Measurements from ENCODE around the gene HDAC4. TPM values are rescaled to one million over a fixed set of nuclear protein-coding genes. Genes with fewer than 3 reads are reported as not detected.

HDAC4 gene
- total and polyA plus RNA-seq, 2 donors = 24.4 to 29.5 TPM

DNA sequence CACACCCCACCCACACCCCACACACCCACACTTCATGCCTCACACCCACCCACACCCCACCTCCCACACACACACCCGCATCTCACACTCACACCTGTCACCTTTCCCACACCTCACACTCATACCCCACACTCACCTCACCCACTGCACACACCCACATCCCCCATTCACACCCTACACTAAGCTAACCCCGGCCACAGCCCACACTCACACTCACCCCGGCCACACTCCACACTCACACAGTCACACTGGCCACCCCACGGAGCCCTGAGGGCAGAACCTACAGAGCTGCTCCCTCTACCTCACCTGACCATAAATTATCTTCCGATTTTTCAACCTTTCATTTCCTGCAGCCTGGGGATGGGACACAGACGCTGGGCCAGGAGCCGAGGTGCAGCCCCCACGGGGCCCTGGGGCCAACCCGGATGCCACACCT lies 241.3 kb downstream of the HDAC4 start:
- Histone ChIP-seq H3K27ac (ENCODE audit: low read depth) (no peak overlapping the region), H3K36me3 (ENCODE audit: insufficient read depth) (peaks cover 2% of the 10 kb centered on the region), H3K4me1 (ENCODE audit: insufficient read depth) (no peaks in the 10 kb centered on the region), H3K4me3 (ENCODE audit: low read depth, low read length) (no peak overlapping the region)
- 97% methylated on average over 9 of the region's 9 CpGs for WGBS
- no peak for DNase-seq (ENCODE audit: extremely low spot score)

- no peak overlapping the region for H3K4me3 ChIP-seq (ENCODE audit: low read depth, low read length)
- DNase-seq (ENCODE audit: extremely low spot score) = no peak
- 97% methylated on average over 29 of the region's 29 CpGs for WGBS
- no peak overlapping the region for H3K27ac ChIP-seq (ENCODE audit: low read depth)
- no peaks in the 10 kb centered on the region for H3K4me1 ChIP-seq (ENCODE audit: insufficient read depth)
- peaks cover 3% of the 10 kb centered on the region for H3K36me3 ChIP-seq (ENCODE audit: insufficient read depth)
Observed at GRCh38 chr2:239158641-239159475, 242.0 kb downstream of the HDAC4 start.

DNA sequence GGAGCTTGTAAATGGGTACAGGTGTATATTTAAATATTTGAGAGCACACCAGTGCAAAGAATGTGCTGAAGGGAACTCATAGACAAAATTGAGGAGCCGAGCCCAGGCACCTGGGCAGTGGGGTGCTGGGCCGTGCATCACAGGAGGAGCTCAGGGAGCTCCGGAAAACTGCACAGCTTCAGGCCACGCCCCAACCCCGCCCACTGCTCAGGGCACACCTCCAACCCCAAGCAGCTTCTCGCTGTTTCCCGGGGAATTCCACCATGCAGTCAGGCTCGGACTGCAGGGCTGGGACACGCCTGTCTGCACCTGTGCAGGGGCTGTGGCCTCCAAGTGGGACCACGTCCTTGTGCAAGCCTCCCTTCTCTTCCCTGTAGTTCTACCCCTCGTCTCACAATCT lies 243.0 kb downstream of the HDAC4 start:
- peaks cover 5% of the 10 kb centered on the region for H3K36me3 ChIP-seq (ENCODE audit: insufficient read depth)
- H3K4me1 ChIP-seq (ENCODE audit: insufficient read depth) = no peaks in the 10 kb centered on the region
- 57% methylated on average over 11 of the region's 11 CpGs for WGBS
- no peak overlapping the region for H3K4me3 ChIP-seq (ENCODE audit: low read depth, low read length)
- no peak for DNase-seq (ENCODE audit: extremely low spot score)
- no peak overlapping the region for H3K27ac ChIP-seq (ENCODE audit: low read depth)

DNA sequence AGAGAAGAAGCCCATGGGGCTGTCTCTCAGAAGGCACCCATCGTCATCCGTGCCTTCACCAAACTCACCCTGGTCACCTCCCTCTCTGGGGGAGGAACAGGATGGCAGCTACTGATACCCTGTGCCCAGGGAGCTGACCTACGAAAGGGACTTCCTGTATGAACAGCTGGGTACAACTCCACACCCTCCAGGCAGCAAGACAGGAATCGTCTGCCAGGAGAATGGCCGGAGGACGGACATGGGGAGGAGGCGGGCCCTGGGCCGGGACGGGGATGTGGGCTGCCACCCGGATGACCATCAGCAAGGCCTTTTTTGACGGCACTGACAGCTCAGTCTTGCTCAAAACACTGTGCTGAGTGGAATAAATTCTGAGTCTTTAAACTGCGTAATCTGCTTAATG lies 243.6 kb downstream of the HDAC4 start:
- 75% methylated on average over 12 of the region's 12 CpGs for WGBS
- DNase-seq (ENCODE audit: extremely low spot score) = no peak
- Histone ChIP-seq H3K4me1 (ENCODE audit: insufficient read depth) (no peaks in the 10 kb centered on the region), H3K36me3 (ENCODE audit: insufficient read depth) (peaks cover 5% of the 10 kb centered on the region), H3K27ac (ENCODE audit: low read depth) (no peak overlapping the region), H3K4me3 (ENCODE audit: low read depth, low read length) (no peak overlapping the region)

- no peaks in the 10 kb centered on the region for H3K4me1 ChIP-seq (ENCODE audit: insufficient read depth)
- H3K36me3 ChIP-seq (ENCODE audit: insufficient read depth) = peaks cover 5% of the 10 kb centered on the region
- DNase-seq (ENCODE audit: extremely low spot score) = no peak
- no peak overlapping the region for H3K27ac ChIP-seq (ENCODE audit: low read depth)
- WGBS = 86% methylated on average over 22 of the region's 22 CpGs
- no peak overlapping the region for H3K4me3 ChIP-seq (ENCODE audit: low read depth, low read length)
Observed at GRCh38 chr2:239156516-239157265, 244.1 kb downstream of the HDAC4 start.

DNA sequence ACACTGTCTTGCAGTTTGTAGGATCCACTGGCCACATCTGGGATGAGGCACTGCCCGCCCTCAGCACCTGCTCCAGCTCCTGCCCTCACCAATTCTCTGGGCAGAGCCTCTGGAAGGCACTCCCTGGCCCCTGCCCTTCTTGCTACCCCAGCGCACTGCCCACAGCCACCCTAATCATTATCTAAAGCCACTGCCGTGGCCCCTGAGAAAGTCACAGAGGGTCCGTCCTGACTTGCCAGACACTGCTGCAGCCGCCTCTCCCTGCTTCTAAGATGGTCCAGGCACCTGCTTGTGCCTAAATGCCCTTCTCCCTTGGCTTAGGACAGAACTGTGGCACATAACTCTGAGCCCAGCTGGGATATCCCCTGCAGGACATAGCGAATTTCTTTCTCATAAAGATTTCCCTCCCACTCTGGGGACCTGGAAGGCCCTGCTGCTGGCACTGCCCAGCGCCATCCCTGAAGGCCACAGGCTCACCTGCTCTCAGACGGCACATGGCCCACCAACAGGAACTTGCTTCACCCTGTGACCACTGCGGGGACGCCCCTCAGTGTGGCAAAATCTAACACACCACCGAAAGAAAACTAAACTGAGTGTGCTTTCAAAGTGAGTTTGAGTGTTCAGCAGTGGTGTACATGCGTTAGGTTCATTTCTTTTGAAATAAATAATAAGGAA lies 244.9 kb downstream of the HDAC4 start:
- no peak overlapping the region for H3K27ac ChIP-seq (ENCODE audit: low read depth)
- H3K4me3 ChIP-seq (ENCODE audit: low read depth, low read length) = no peak overlapping the region
- H3K36me3 ChIP-seq (ENCODE audit: insufficient read depth) = peaks cover 5% of the 10 kb centered on the region
- DNase-seq (ENCODE audit: extremely low spot score) = no peak
- H3K4me1 ChIP-seq (ENCODE audit: insufficient read depth) = no peaks in the 10 kb centered on the region
- WGBS = 95% methylated on average over 12 of the region's 12 CpGs

DNA sequence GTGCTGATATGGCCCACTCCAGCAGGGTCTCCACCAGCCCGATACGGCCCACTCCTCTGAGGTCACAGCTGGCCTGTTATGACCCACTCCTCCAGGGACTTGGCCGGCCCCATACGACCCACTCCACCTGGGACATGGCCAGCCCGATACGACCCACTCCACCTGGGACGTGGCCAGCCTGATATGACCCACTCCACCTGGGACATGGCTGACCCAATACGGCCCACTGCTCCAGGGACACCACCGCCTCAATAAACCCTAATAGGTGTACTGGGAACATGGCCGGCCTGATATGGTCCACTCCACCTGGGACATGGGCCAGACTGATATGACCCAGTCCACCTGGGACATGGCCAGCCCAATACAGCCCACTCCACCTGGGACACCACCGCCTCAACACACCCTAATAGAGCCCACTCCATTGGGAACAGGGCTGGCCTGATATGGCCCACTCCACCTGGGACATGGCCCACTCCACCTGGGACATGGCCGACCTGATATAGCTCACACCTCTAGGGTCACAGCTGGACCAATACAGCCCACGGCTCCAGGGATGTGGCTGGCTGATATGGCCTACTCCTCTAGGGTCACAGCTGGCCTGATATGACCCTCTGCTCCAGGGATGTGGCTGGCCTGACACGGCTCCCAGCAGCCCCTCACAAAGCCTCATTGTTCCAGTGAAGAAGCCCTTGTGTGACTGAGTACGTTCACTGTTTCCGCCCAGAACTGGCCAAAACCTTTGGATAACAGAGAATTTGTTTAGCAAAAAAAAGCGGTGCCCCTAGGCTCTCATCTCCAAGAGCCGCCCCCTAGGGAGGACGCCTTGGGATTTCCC lies 245.6 kb downstream of the HDAC4 start:
- Histone ChIP-seq H3K27ac (ENCODE audit: low read depth) (no peak overlapping the region), H3K4me1 (ENCODE audit: insufficient read depth) (no peaks in the 10 kb centered on the region), H3K36me3 (ENCODE audit: insufficient read depth) (peaks cover 4% of the 10 kb centered on the region), H3K4me3 (ENCODE audit: low read depth, low read length) (no peak overlapping the region)
- DNase-seq (ENCODE audit: extremely low spot score) = no peak
- 78% methylated on average over 19 of the region's 19 CpGs for WGBS

GRCh38 chr2:239153806-239154591 lies 246.8 kb downstream of the HDAC4 start:
- Histone ChIP-seq H3K27ac (ENCODE audit: low read depth) (no peak overlapping the region), H3K4me3 (ENCODE audit: low read depth, low read length) (no peak overlapping the region), H3K4me1 (ENCODE audit: insufficient read depth) (no peaks in the 10 kb centered on the region), H3K36me3 (ENCODE audit: insufficient read depth) (peaks cover 4% of the 10 kb centered on the region)
- WGBS = 82% methylated on average over 17 of the region's 17 CpGs
- no peak for DNase-seq (ENCODE audit: extremely low spot score)

DNA sequence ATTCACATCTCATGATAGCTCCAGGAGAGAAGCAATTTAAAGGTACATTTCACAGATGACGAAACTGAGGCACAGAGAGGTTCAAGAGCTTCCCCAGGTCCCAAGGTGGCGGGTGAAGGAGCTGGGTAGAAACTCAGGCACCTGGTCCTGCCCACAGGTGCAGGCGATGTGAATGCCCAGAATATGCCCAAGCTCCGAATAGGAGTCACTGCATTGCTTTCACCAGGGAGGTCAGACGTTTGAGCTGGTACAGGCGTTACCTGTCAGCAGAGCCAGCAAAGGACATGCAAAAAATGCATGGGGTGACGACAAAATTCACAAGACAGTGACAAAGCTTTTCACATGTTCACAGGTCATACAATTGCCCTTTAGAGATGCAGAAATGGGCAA lies 247.9 kb downstream of the HDAC4 start:
- Histone ChIP-seq H3K36me3 (ENCODE audit: insufficient read depth) (peaks cover 4% of the 10 kb centered on the region), H3K4me1 (ENCODE audit: insufficient read depth) (no peaks in the 10 kb centered on the region), H3K27ac (ENCODE audit: low read depth) (no peak overlapping the region), H3K4me3 (ENCODE audit: low read depth, low read length) (no peak overlapping the region)
- no peak for DNase-seq (ENCODE audit: extremely low spot score)
- WGBS = 95% methylated on average over 7 of the region's 7 CpGs

GRCh38 chr2:239152239-239152915 lies 248.4 kb downstream of the HDAC4 start:
- Histone ChIP-seq H3K4me1 (ENCODE audit: insufficient read depth) (no peaks in the 10 kb centered on the region), H3K27ac (ENCODE audit: low read depth) (no peak overlapping the region), H3K4me3 (ENCODE audit: low read depth, low read length) (no peak overlapping the region), H3K36me3 (ENCODE audit: insufficient read depth) (peaks cover 4% of the 10 kb centered on the region)
- DNase-seq (ENCODE audit: extremely low spot score) = no peak
- WGBS = 94% methylated on average over 10 of the region's 10 CpGs

GRCh38 chr2:239151201-239152131 lies 249.4 kb downstream of the HDAC4 start:
- Histone ChIP-seq H3K27ac (ENCODE audit: low read depth) (no peak overlapping the region), H3K4me3 (ENCODE audit: low read depth, low read length) (no peak overlapping the region), H3K4me1 (ENCODE audit: insufficient read depth) (no peaks in the 10 kb centered on the region), H3K36me3 (ENCODE audit: insufficient read depth) (peaks cover 4% of the 10 kb centered on the region)
- DNase-seq (ENCODE audit: extremely low spot score) = no peak
- WGBS = 87% methylated on average over 16 of the region's 16 CpGs

Data from urinary bladder (tissue), 4 donors.